Liver (tissue), 9 donors: ENCODE results near the gene TFF3. TPM values are rescaled to one million over a fixed set of nuclear protein-coding genes. Genes with fewer than 3 reads are reported as not detected.

Source experiments
- DNase-seq: peaks from one replicate; pipeline ENCODE4 v3.0.0-alpha.2; 2017; ENCODE audit warnings: low spot score
- H3K27ac ChIP-seq, 2 donors: one replicate each; pipeline ENCODE4 v1.7.0; 2013; ENCODE audit warnings: inconsistent platforms in 2 of 2, low read length in 2 of 2, control low read depth in 1 of 2, low read depth in 1 of 2, mild to moderate bottlenecking in 1 of 2
- H3K27me3 ChIP-seq, 4 donors: one replicate each; pipeline versions ENCODE4 v1.6.1 to v1.7.0; 2013; ENCODE audit warnings: low read length in 3 of 4, inconsistent platforms in 1 of 4, mild to moderate bottlenecking in 1 of 4, moderate library complexity in 1 of 4; ENCODE audit not compliant: control insufficient read depth in 4 of 4, insufficient read depth in 4 of 4
- H3K36me3 ChIP-seq, 4 donors: one replicate each; pipeline versions ENCODE4 v1.6.1 to v1.7.0; 2013; ENCODE audit warnings: low read length in 3 of 4, mild to moderate bottlenecking in 3 of 4, low read depth in 1 of 4, moderate library complexity in 1 of 4; ENCODE audit not compliant: control insufficient read depth in 4 of 4, insufficient read depth in 3 of 4
- H3K4me1 ChIP-seq, 4 donors: one replicate each; pipeline versions ENCODE4 v1.6.1 to v1.7.0; 2013; ENCODE audit warnings: low read length in 3 of 4, mild to moderate bottlenecking in 3 of 4, moderate library complexity in 1 of 4; ENCODE audit not compliant: control insufficient read depth in 4 of 4, insufficient read depth in 4 of 4
- H3K4me3 ChIP-seq, 3 donors: one replicate each; pipeline versions ENCODE4 v1.6.1 to v1.7.0; 2013; ENCODE audit warnings: low read length in 3 of 3, control low read depth in 1 of 3, low read depth in 1 of 3, mild to moderate bottlenecking in 1 of 3
- H3K9ac ChIP-seq, 2 donors: one replicate each; pipeline ENCODE4 v1.7.0; 2013; ENCODE audit warnings: low read length in 2 of 2, mild to moderate bottlenecking in 2 of 2, moderate library complexity in 2 of 2, control low read depth in 1 of 2, low read depth in 1 of 2
- H3K9me3 ChIP-seq, 4 donors: one replicate each; pipeline versions ENCODE4 v1.6.1 to v1.7.0; 2013; ENCODE audit warnings: low read length in 3 of 4; ENCODE audit not compliant: control insufficient read depth in 4 of 4
- CTCF ChIP-seq: fragments of 150-350 bp; IDR thresholded peaks from 2 replicates; pipeline ENCODE4 v1.5.1; 2017; ENCODE audit warnings: improper control_type of control experiment, low read depth, low read length; ENCODE audit not compliant: missing input control
- EGR1 ChIP-seq, 2 donors: IDR thresholded peaks; 2 replicates each; pipeline ENCODE4 v1.6.1; 2016 to 2018; ENCODE audit warnings: antibody characterized with exemption in 2 of 2, low read depth in 2 of 2
- FOXA2 ChIP-seq: IDR thresholded peaks from 2 replicates; pipeline ENCODE4 v1.6.1; 2016; ENCODE audit warnings: antibody characterized with exemption
- GABPA ChIP-seq, 2 donors: IDR thresholded peaks in 1 of 2; conservative IDR thresholded peaks in 1 of 2; 2 replicates each; pipeline ENCODE4 v1.6.1; 2016; ENCODE audit warnings: antibody characterized with exemption in 2 of 2, mild to moderate bottlenecking in 1 of 2, moderate library complexity in 1 of 2
- HNF4A ChIP-seq, 2 donors: conservative IDR thresholded peaks; 2 replicates each; pipeline ENCODE4 v1.6.1; 2016; ENCODE audit warnings: antibody characterized with exemption in 2 of 2, mild to moderate bottlenecking in 2 of 2
- HNF4G ChIP-seq: IDR thresholded peaks from 2 replicates; pipeline ENCODE4 v1.6.1; 2016; ENCODE audit warnings: antibody characterized with exemption
- JUND ChIP-seq, 2 donors: IDR thresholded peaks; 2 replicates each; pipeline ENCODE4 v1.6.1; 2016; ENCODE audit warnings: antibody characterized with exemption in 2 of 2
- MAX ChIP-seq: IDR thresholded peaks from 2 replicates; pipeline ENCODE4 v1.6.1; 2016; ENCODE audit warnings: antibody characterized with exemption
- RAD21 ChIP-seq, 2 donors: IDR thresholded peaks; 2 replicates each; pipeline ENCODE4 v1.6.1; 2016; ENCODE audit warnings: antibody characterized with exemption in 2 of 2, mild to moderate bottlenecking in 2 of 2
- REST ChIP-seq: IDR thresholded peaks from 2 replicates; pipeline ENCODE4 v1.6.1; 2016; ENCODE audit warnings: antibody characterized with exemption, mild to moderate bottlenecking
- SP1 ChIP-seq: IDR thresholded peaks from 2 replicates; pipeline ENCODE4 v1.6.1; 2018; ENCODE audit warnings: antibody characterized with exemption, mild to moderate bottlenecking
- TAF1 ChIP-seq: conservative IDR thresholded peaks from 2 replicates; pipeline ENCODE4 v1.6.1; 2016; ENCODE audit warnings: antibody characterized with exemption, mild to moderate bottlenecking
- YY1 ChIP-seq: IDR thresholded peaks from 2 replicates; pipeline ENCODE4 v1.6.1; 2016; ENCODE audit warnings: antibody characterized with exemption, mild to moderate bottlenecking
- WGBS: extraction: QIAGEN DNeasy Blood & Tissue Kit; methylation state at CpG from one replicate; pipeline ENCODE4 v1.1.7; 2013; 5-methylcytosine and 5-hydroxymethylcytosine counted together
- polyA plus RNA-seq, 2 donors: library from polyadenylated mRNA; stranded (reverse) in 1 of 2; unstranded in 1 of 2; fragments of 200-250 nt in 1 of 2; fragments of >200 nt in 1 of 2; fragmentation: Nextera tagmentation in 1 of 2; extraction: Ambion mirVana in 1 of 2; gene quantifications; one replicate each; pipeline versions ENCODE4 v1.2.1 to v1.2.3, GENCODE V29; 2013 to 2015
- total RNA-seq, 2 donors: library from RNA; depleted of rRNA; stranded (reverse); fragments of >200 nt; gene quantifications; one replicate each; pipeline ENCODE4 v1.2.3, GENCODE V29; 2014
- TF ChIP-seq, protein P1 (sequence below): IDR thresholded peaks from 2 replicates; pipeline ENCODE4 v1.6.1; 2016; ENCODE audit warnings: antibody characterized with exemption
- donor health status: healthy.
- donor health status: healthy.
- donor health status: healthy.
- donor health status: healthy.
- donor health status: healthy.

TFF3 gene
- total and polyA plus RNA-seq, 4 donors = 0.09 to 4.1 (median 1.5) TPM

DNA sequence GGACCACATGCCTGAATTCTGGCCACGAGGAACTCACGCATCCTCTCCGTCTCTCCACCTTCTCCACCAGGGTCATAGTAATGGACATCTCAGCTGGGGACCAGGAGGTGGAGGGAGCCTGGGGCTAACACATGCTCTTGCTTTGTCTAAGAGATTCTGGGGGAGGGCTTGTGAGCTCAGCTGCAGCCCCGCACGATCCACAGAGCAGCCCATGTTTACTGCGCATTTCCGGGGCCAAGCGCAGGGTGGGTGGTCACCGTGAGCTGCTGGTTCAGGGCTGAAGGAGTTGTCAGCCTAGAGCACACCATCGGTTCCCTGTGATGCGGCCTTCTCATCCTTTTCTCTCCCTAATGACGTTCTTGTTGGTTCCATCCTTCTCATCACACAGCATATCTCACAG is 43.1 kb upstream of the TFF3 start:
- Histone ChIP-seq H3K27ac (no peak overlapping the region), H3K4me3 (no peak overlapping the region), H3K36me3 (no peaks in the 10 kb centered on the region), H3K9ac (no peak overlapping the region), H3K27me3 (no peaks in the 10 kb centered on the region), H3K4me1 (no peaks in the 10 kb centered on the region), H3K9me3 (peaks cover 0 to 12% (median 3%) of the 10 kb centered on the region in 4 donors)
- 92% methylated on average over 12 of the region's 12 CpGs for WGBS
- TF ChIP-seq YY1 = no peak
- no peak for DNase-seq

DNA sequence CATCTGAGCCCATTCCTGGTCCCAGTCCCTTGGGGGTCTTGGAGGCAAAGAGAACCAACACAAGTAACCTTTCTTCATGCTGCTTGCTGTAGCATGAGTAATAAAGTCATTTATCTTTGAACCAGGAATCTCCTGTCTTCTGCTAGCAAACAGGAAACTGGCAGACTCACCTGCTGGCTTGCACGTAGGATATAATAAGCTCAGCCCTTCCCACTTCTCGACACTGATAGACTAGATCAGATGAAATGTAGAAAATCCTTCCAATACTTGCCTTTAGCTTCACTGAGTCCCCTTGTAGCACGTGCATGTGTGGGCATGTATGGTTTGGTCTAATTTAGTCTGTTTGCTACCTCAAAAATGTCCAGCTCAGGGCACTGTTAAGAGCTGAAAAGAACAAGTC is 42.1 kb upstream of the TFF3 start:
- H3K9ac ChIP-seq = no peak overlapping the region
- H3K27me3 ChIP-seq = no peaks in the 10 kb centered on the region
- no peaks in the 10 kb centered on the region for H3K4me1 ChIP-seq
- TF ChIP-seq RAD21 (IDR thresholded peaks at IDR 0.05) (no peak), JUND (IDR thresholded peaks at IDR 0.05) (no peak), SP1 (no peak), TAF1 (no peak), YY1 (no peak), EGR1 (IDR thresholded peaks at IDR 0.05; ENCODE audit: low read depth in 2 of 2) (no peak), GABPA (IDR thresholded peaks at IDR 0.05 in 1 of 2, conservative IDR thresholded peaks at IDR 0.05 in 1 of 2) (no peak), MAX (no peak), FOXA2 (no peak), HNF4A (conservative IDR thresholded peaks at IDR 0.05) (no peak), REST (no peak), CTCF (no peak), HNF4G (no peak)
- TF ChIP-seq, protein P1, sequence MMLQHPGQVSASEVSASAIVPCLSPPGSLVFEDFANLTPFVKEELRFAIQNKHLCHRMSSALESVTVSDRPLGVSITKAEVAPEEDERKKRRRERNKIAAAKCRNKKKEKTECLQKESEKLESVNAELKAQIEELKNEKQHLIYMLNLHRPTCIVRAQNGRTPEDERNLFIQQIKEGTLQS = no peak
- peaks cover 0 to 12% (median 3%) of the 10 kb centered on the region in 4 donors for H3K9me3 ChIP-seq
- H3K36me3 ChIP-seq = no peaks in the 10 kb centered on the region
- H3K27ac ChIP-seq = no peak overlapping the region
- DNase-seq = no peak
- WGBS = 64% methylated on average over 3 of the region's 3 CpGs
- no peak overlapping the region for H3K4me3 ChIP-seq
